Mucosa of gallbladder (tissue), 1 donor: ENCODE results near the gene KAT6B. TPM values are rescaled to one million over a fixed set of nuclear protein-coding genes. Genes with fewer than 3 reads are reported as not detected.
"Not testable (repeated sequence)": the region's sequence is repeated elsewhere in the genome, so short reads cannot be mapped to it uniquely, and the experiment has no call there.

Source experiments
- DNase-seq: peaks from one replicate; pipeline ENCODE4 v3.0.0-alpha.2; 2020; ENCODE audit warnings: low spot score
- total RNA-seq: library from RNA; stranded (reverse); gene quantifications from one replicate; pipeline ENCODE4 v1.2.1, GENCODE V29; 2021
- donor health status: DM: no; HTN: no; CAD: no.

Gene KAT6B
- total RNA-seq, 1 donor from 2014 or later = 33.0 TPM

- DNase-seq = no peak
Observed at GRCh38 chr10:75037171-75038153, 211.1 kb downstream of the KAT6B start.

- no peak for DNase-seq
Observed at GRCh38 chr10:75038335-75038734, 211.9 kb downstream of the KAT6B start.

DNA sequence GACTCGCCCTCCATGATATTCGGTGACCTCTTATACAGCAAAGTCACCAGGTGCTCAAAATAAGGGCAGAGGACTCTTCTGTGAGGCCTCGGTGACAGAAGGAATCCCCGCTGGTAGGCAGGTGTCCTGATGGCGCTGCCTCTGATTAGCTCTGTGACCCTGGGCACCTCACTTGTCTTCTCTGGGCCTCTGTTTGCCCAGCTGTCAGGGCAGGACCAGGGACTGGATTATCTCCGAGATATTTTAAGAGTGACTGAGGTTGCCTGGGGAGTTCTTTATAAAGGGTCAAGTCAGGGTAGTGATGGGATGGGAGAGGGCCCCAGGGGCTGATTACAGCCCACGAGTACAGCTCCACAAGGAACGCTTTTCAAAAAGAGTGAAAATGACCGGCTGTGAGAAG lies 214.2 kb downstream of the KAT6B start:
- no peak for DNase-seq

GRCh38 chr10:75042292-75042974 lies 216.0 kb downstream of the KAT6B start:
- no peak for DNase-seq

DNA sequence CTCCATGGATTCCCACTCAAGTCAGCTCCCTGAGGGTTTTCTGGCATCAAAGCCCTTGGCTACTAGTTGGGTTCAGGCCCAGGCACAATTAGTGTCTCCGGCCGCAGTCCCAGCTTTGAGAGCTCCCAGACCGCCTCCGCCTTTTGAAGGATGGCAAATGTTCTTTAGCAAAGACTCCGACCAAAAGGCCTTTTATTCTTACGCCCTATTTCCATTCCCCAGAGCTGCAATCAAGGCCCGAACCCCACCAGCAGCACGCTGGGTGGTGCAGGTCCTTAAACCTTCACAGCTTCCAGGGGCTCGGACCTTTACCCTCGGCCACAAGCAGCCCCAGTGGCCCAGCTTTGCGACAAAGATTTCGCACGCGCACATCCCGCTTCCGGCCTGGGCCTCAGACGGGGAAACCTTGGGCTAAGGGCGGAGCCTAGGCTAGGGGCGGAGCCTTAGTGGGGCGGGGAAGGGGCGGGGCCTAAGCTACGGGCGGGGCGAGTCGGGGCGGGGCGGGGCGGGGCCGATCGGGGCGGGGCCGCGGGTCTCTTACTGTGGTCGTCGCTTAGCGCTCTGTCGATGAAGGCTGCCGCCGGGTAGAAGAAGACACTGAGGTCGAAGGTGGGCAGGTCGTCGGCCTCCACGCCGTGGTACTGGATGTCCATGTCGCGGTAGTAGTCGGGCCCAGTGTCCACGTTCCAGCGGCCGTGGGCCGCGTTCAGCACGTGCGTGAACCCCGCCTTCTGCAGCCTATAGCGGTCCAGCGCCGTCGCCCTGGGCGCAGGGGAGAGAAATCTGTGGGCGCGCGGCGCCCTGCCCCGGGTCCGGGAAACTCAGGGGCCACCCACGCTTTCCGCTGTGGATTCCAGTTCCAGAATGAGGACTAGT lies 217.1 kb downstream of the KAT6B start:
- DNase-seq = no peak

- DNase-seq = no peak
Observed at GRCh38 chr10:75048669-75049098, 222.3 kb downstream of the KAT6B start.

DNA sequence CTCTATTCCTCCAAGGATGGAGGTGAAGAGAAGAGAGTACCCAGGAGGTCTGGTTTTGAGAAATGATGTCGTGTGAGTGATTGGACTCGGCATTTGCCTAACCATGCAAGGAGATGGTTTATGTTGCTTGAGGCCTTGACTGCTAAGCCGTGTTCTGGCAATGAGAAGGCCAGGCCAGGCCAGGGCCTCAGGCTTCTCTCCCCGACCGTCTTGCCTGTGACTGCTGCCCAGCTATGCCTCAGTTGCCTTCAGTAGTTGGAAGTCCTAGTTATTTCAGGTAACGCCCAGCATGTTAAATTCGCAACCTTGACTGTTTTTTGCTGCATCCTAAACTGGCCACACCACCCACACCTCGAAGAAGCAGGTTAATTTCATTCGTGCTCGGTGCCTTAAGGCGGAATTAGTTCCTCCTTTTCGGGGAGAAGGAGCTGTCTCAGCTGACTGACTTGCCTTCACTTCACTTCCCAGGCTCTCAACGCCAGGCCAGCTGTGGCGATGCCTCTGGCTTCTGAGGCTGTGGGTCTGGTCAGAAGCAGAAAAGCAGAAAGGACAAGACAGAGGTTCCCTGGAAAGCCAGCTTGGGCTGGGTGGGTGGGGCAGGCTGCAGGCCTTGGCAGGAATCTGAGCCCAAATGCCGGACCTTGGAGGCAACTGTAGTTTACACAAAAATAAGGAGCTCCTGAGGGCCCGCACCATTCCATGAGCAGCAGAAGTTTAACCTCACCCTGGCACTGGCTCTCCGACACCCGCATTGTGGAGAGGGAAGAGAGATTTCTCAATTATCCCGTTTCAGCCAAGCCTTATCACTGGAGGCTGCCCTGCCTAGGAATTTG lies 223.1 kb downstream of the KAT6B start:
- no peak for DNase-seq

DNA sequence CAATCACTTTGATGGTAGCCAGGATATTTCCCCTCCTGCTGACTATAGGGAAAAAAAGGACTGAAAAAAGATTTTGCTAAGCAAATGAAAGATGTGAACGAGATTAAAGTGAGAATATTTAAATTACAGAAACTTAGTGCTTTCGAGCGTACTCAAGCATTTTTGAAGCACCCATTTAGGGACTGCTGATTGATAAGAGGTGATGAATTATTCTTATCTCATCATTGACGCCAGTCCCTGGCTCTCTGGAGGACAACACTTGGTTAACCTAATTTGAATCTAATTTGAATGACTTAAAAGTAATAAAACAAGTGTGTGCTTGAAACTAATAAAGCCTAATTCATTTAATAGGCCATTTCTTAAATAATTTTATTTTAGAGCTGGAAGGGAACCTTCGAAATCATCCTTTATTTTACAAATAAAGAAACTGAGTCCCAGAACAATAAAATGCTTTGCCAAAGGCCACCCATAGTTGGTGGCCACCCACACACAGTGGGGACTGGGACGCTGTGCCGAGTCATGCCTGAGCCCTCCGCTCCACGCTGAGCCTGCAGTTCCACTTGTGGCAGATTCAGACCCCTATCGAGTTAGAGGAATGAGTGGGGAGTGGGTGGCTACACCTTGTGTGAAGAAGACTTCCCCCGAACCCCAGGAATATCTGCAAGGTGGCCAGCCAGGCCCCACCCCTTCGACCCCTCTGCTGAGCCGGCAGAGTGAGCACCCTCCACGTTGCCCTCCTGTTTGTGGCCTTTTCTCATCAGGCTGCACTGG lies 223.9 kb downstream of the KAT6B start:
- no peak for DNase-seq

- no peak for DNase-seq
Observed at GRCh38 chr10:75051308-75051707, 224.9 kb downstream of the KAT6B start.

GRCh38 chr10:75055896-75056406 lies 229.6 kb downstream of the KAT6B start:
- DNase-seq = not testable (repeated sequence)

DNA sequence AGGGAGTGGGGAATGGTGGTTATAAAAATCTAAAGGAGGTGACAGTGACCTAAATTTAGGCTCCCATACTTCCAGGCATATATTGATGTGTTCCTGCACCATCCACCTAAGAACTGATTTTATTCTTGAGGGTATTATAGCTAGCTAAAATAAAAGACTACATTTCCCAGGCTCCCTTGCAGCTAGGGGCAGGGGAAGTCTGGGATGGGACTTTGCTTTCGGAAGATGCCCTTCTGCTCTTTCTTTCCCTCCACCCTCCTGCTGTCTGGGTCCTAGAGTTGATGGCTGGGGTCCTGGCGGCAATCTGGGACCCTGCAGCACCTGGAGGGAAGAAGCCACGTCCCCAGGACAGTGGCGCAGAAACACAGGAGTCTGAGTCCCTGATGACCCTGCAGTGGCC lies 231.3 kb downstream of the KAT6B start:
- DNase-seq = no peak

DNA sequence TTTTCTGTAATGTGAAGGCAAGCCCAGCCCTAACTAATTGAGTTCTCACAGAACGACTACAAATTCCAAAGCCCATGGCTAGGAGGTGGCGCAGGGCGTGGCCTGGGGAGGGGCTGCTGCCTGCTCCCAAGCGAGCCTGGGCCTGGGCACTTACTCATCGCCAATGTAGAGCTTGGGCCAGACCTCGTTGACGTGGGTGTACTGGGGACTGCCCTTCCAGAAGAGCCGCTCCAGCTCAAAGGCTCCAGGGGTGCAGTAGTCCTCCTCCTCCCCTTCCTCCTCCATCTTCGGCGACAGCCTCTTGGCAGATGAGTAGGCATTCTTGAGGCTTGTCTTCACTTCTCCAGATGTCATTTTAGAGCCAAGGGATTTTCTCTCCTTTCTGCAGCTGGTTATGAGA lies 231.8 kb downstream of the KAT6B start:
- no peak for DNase-seq

- DNase-seq = no peak
Observed at GRCh38 chr10:75061709-75062505, 235.5 kb downstream of the KAT6B start.

GRCh38 chr10:75062506-75063299 lies 236.3 kb downstream of the KAT6B start:
- no peak for DNase-seq

- no peak for DNase-seq
Observed at GRCh38 chr10:75063461-75064230, 237.2 kb downstream of the KAT6B start.

GRCh38 chr10:75065076-75065475 lies 238.7 kb downstream of the KAT6B start:
- DNase-seq = no peak

DNA sequence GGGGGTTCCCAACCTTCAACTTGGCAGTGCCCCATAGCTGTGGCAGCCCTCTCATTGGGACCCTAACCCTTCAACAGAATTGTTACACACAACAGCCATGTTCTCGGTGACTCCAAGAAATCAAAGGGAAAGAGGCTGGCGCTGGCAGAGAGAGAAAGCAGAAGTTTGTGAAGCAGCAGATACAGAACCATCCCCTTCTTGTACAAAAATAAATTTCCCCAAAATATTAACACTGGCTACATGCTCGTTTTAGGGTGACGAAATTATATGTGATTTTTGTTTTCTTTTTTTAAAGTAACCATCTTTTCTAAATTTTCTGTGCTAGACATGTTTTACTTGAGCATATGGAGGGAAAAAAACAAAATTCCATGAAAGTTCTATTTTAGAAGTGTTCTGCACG lies 239.9 kb downstream of the KAT6B start:
- DNase-seq = no peak

DNA sequence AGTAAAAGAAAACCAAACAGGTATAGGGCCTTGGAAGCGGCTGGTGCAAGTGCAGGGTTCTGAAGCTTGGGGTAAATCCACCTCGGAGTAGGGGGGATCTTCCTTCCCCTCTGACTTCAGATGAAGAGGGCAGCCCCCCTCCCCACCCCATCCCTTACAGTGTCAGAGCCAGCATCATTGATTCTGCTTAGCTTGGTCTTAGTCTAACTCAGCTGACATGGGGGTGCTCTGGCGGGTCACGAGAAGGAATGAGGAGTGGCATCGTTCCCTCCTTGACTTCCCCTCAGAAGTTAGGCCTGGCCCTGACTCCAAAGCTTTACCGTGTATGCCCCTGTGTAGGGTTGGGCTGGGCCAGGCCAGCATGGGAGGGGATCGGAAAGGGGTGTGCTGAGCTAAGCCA lies 240.9 kb downstream of the KAT6B start:
- DNase-seq = no peak
